HG03025 (cell line): ENCODE data around the gene AUTS2.

ENCODE experiments used
- ATAC-seq: cut with Tn5 transposase; IDR thresholded peaks from one replicate; pipeline ENCODE4 v1.9.1; 2021; ENCODE audit warnings: mild to moderate bottlenecking, moderate library complexity; ENCODE audit not compliant: unreplicated experiment, low FRiP score

AUTS2 gene

GRCh38 chr7:69622014-69622835 lies 23.9 kb downstream of the AUTS2 start:
- no peak for ATAC-seq

DNA sequence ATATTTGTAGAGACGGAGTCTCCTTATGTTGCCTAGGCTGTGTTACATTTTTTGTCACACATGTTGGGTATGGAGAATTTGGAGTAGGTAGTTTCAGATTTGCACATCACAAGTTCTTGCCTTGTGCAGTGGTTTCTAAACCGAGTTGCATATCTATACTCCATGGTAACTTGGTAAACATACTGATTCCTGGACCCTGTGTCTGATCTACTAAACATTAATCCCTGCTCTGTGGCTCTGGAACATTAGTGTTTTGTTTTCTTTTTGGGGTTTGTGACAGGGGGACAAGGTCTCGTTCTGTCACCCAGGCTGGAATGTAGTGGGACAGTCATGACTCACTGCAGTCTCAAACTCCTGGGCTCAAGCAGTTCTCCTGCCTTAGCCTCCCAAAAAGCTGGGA lies 24.7 kb downstream of the AUTS2 start:
- ATAC-seq, result no peak

DNA sequence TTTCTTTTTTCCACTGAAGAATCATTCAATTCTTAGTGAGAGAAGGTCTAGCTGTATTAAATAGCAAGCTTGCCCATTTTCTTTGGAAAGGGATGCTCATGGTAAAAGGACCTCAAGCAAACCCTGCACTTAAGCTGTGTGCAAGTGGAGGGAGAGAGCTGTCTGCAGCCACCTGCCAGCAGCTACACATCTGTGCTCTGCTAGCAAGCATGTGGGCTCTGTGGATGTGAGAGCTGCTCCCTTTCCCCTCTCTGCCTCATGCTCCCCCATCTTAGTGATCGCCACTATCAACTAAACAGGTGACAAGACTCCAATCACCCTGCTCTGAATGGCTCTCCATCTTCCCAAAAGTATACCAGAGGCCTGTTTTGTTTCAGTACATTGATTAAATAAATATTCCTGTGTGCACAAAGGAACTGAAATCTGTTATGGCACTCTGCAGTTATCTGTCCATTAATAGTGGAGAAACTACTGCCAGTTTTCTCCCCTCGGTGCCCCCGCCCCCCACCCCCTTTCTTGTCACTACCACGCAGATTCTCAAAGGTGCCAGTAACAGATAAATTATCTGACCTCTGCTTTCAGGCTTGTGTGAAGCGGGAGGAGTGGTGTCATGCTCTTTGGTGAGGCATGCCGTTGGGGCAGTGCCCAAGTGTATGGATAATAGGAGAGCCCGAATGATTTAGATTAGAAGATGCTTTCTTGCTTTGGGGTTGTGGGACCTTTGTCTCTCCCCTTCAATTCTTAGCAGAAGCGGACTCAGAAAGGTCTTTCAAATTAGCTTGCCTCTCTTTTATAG lies 26.4 kb downstream of the AUTS2 start:
- no peak for ATAC-seq

GRCh38 chr7:69625238-69625637 lies 27.0 kb downstream of the AUTS2 start:
- no peak for ATAC-seq

GRCh38 chr7:69625798-69626197 lies 27.5 kb downstream of the AUTS2 start:
- ATAC-seq, result no peak

DNA sequence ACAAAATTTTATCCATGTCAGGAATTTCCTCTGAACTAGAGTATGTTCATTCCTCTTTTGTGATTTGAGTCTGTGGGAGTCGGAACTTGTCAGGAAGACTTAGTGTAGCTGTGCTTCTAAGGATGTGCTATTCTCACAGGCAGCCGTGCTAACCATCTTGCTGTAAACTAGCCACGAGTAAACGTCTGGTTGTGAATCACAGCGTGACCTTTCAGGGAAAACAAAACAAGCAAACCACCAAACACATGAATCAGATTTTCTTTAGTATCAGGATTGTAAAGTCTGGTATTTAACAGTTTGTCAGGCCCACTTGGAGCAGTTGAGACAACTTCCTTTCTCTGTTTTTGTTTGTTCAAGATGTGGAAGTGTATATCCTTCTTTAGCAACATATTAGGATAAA lies 32.0 kb downstream of the AUTS2 start:
- ATAC-seq, result no peak

DNA sequence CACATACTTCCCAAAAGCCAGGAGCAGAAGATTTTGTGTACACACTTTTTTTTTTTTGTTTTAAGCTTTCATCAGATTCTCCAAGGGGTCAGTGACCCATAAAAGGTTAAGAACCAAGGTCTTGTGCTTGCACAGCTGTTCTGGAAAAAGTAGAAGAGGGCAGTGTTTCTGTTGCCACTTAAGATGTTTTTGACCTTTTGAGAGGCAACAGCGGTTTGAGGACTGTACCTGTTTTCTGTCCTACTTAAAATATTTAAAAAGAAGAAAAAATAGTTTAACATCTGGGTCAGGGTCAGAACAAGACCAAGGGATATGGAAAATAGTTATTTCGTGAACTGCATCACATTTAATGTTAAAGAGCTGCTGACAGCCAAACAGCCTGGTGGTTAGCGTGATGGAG lies 32.9 kb downstream of the AUTS2 start:
- no peak for ATAC-seq

DNA sequence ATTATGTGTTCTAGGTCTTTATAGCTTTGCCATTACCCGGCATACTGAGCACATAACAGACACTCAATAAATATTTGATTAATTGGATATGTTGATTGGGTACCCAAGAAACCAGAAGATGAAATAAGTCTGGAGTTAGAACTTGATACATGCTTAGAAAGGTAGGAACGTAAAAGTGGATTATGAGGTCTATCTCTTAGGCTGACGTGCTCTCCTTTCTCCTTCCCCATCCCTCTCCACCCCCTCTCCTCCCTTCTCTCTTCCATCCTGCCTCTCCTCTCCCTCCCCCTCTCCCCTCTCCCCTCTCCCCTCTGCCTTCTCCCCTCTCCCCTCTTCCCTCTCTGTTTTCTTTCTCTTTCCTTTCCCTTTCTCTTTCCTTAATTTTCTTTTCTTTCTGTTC lies 34.0 kb downstream of the AUTS2 start:
- ATAC-seq, result no peak

DNA sequence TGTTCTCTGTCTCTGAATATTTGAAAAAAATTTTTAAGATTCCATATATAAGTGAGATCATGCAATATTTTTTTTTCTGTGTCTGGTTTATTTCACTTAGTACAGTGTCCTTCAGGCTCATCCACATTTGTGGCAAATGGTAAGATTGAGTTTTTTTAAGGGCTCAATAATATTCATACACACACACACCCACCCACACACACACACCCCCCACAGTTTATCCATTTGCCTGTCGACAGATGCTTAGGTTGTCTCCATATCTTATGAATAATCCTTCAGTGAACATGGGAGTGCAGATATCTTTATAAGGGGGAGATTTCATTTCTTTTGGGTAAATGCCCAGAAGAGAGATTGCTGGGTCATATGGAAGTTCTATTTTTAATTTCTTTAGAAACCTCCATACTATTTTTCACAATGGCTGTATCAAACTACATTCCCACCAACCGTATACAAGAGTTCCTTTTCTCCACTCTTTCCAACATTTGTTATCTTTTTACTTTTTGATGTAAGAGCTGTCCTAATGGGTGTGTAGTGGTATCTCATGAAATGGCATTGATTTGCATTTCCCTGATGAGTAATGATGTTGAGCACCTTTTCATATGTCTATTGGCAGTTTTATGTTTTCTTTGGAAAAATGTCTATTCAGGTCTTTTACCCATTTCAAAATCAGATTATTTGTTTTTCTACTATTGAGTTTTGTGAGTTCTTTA lies 35.0 kb downstream of the AUTS2 start:
- no peak for ATAC-seq

GRCh38 chr7:69635555-69636185 lies 37.4 kb downstream of the AUTS2 start:
- ATAC-seq, result no peak

- ATAC-seq, result no peak
Observed at GRCh38 chr7:69638674-69639073, 40.4 kb downstream of the AUTS2 start.

- no peak for ATAC-seq
Observed at GRCh38 chr7:69640216-69640615, 41.9 kb downstream of the AUTS2 start.

- no peak for ATAC-seq
Observed at GRCh38 chr7:69640925-69641594, 42.8 kb downstream of the AUTS2 start.

DNA sequence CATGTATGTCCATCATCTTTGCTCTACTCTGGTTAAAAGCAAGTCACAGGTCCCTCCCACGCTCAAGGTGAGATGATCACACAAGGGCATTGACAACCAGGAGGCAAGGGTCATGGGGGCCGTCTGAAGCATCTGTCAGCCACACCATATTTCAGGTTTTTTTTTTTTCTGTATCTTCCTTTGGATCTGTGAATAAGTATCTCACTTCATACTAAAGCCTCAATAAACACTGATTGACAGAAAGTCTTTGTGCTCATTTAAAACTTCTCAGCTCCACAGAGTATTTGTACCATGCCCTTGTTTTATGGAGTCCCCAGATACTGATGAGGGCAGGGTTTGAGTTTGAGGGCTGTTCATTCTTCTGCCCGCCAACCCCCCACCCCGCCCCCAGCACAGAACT lies 45.0 kb downstream of the AUTS2 start:
- ATAC-seq, result no peak

GRCh38 chr7:69643708-69644445 lies 45.6 kb downstream of the AUTS2 start:
- ATAC-seq, result no peak

- ATAC-seq, result no peak
Observed at GRCh38 chr7:69645683-69646082, 47.4 kb downstream of the AUTS2 start.

DNA sequence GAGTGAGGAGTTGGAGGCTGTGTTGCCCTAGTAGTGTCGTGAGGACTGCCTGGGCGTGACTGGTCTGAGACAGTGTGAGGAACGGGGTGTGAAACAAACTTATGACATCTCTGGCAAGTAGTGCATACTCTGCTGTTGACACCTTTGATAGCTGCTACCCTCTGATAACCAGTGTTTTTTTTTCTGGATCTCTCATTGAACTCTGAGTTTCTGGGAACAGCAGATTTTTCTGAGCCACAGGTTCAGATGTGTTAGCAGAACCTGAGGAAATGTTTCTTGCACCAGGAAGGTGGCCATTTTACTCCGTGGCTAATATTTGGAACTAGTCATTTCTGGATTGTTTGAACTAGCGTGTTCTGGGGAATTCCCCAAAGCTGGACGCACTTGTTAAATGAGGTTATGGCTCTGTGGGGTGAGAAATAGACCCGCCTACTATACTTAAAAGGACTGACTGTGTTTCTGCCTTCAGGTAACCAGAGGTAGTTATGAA lies 52.9 kb downstream of the AUTS2 start:
- peak; percentile 50 for ATAC-seq

DNA sequence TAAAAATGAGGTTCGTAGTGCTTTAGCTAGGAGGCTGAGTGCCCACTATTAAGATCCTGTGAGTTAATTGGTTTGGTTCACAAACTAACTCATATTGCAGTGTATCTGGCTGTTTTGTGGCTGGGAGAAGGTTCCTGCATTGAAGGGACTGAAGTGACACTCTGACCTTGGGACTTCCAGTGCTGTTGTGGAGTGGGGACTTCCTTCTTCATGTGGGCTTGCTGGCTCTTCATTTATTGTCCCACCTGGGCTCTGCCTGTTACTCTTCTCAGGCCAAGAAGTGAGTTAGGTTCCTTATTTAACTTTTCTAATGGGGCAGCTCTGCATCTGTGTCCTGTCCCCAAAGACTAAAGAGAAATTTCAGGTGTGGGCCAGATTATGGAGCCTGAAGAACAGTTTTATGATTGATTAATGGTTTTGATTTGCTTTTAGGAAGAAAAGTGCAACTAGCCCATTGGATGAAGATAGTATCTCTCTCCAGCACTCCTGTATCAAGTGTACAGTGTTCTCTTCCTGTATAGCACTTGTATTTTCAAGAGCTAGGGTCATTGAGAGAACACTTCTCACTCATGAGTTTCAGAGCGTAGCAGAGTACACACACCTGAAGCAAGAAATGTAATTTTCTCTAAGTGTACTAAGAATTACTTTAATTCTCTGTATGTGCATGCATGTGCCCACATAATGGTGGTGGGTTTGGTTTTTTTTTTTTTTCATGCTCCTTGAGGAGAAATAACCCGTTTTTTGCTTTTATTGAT lies 54.8 kb downstream of the AUTS2 start:
- no peak for ATAC-seq

DNA sequence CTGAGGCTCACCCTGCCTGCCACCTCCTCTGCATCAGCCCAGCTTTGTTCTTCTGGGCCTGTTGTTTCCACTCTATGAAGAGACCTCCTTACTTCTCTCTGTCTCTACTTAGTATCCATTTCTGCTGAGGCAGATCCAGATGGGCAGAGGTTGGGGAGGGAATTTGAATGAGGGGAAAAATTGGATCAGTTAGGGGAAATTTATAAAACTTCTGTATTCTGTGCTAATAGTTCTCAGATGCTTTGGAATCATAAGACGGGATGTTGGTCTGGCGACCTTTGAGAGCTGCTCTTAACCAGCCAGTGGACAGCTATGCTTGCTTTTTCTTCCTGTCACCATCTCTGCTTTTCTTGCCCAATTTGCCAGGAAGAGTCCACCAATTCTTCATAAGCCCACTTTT lies 55.5 kb downstream of the AUTS2 start:
- no peak for ATAC-seq
